ENCODE results near the gene MORN1. TPM values are rescaled to one million over a fixed set of nuclear protein-coding genes. Genes with fewer than 3 reads are reported as not detected.

Gene MORN1
- total and polyA plus RNA-seq, 4 donors, result 5.2 to 23.9 (median 13.9) TPM

DNA sequence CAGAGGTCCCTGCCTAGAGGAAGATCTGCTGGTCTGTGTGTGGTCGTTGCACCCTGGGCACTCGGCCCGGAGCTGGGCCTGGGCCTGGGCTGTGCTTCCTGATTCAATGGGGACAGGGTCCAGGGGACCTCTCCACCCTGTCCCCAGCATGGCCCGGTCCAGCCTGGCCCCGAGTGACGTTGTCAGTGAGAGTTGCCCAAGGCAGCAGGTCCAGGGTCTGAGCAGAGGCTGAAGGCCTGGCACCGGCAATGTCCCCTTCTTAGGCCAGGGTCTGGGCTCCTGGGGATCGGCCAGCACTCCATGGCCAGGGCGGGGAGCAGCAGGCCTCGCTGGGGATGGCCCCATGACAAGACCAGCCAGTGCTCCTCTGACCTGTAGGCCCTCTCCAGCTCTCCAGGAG lies 36.6 kb upstream of the MORN1 start:
- H3K36me3 ChIP-seq (ENCODE audit: control insufficient read depth in 4 of 4, insufficient read depth in 4 of 4, low read length in 4 of 4), result no peaks in the 10 kb centered on the region
- TF ChIP-seq, protein P1, sequence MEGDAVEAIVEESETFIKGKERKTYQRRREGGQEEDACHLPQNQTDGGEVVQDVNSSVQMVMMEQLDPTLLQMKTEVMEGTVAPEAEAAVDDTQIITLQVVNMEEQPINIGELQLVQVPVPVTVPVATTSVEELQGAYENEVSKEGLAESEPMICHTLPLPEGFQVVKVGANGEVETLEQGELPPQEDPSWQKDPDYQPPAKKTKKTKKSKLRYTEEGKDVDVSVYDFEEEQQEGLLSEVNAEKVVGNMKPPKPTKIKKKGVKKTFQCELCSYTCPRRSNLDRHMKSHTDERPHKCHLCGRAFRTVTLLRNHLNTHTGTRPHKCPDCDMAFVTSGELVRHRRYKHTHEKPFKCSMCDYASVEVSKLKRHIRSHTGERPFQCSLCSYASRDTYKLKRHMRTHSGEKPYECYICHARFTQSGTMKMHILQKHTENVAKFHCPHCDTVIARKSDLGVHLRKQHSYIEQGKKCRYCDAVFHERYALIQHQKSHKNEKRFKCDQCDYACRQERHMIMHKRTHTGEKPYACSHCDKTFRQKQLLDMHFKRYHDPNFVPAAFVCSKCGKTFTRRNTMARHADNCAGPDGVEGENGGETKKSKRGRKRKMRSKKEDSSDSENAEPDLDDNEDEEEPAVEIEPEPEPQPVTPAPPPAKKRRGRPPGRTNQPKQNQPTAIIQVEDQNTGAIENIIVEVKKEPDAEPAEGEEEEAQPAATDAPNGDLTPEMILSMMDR (IDR thresholded peaks at IDR 0.05; ENCODE audit: control extremely low read depth, extremely low read depth), result no peak
- H3K9ac ChIP-seq (ENCODE audit: insufficient read depth in 1 of 2, low read length in 2 of 2), result no peak overlapping the region
- 77 to 85% methylated on average over 10 of the region's 10 CpGs for WGBS, 2 donors
- DNase-seq (no peak), ATAC-seq (ENCODE audit: insufficient read depth, low FRiP score) (no peak)
- no peak overlapping the region for H3K4me3 ChIP-seq
- H3K9me3 ChIP-seq (ENCODE audit: control insufficient read depth in 4 of 4, insufficient read depth in 3 of 4, low read length in 3 of 4), result peaks cover 0 to 17% (median 2%) of the 10 kb centered on the region in 4 donors
- H3K27me3 ChIP-seq (ENCODE audit: control insufficient read depth in 3 of 3, insufficient read depth in 3 of 3, low read length in 2 of 3), result peaks cover 0 to 4% (median 0%) of the 10 kb centered on the region in 3 donors
- H3K4me1 ChIP-seq (ENCODE audit: control insufficient read depth in 5 of 5, insufficient read depth in 5 of 5, low read length in 5 of 5), result peaks cover 0 to 25% (median 0%) of the 10 kb centered on the region in 5 donors
- H3K27ac ChIP-seq (ENCODE audit: low read depth in 1 of 2, low read length in 1 of 2), result no peak overlapping the region

DNA sequence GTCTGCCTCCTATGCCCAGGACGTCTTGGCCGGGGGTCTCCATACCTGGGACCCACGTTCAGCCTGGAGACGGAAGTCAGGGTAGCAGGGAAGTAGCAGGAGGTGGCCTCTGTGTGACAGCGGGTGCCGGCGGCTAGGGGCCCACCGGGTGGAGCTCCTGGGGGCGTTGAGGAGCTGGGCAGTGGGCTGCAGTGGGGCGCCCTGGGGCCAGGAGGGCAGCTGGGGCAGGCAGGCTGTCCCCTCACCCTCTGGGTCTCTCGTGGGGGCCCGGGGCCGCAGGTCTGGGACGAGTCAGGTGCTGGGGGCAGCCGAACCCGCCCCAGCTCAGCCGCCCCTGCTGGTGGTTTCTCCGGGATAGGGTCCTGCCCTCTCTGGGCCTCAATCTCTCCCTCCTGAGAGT lies 35.7 kb upstream of the MORN1 start:
- H3K27ac ChIP-seq (ENCODE audit: low read depth in 1 of 2, low read length in 1 of 2), result no peak overlapping the region
- TF ChIP-seq, protein P1 (IDR thresholded peaks at IDR 0.05; ENCODE audit: control extremely low read depth, extremely low read depth), result no peak
- H3K4me1 ChIP-seq (ENCODE audit: control insufficient read depth in 5 of 5, insufficient read depth in 5 of 5, low read length in 5 of 5), result peaks cover 0 to 25% (median 0%) of the 10 kb centered on the region in 5 donors
- H3K9me3 ChIP-seq (ENCODE audit: control insufficient read depth in 4 of 4, insufficient read depth in 3 of 4, low read length in 3 of 4), result peaks cover 0 to 17% (median 2%) of the 10 kb centered on the region in 4 donors
- H3K36me3 ChIP-seq (ENCODE audit: control insufficient read depth in 4 of 4, insufficient read depth in 4 of 4, low read length in 4 of 4), result no peaks in the 10 kb centered on the region
- DNase-seq (no peak), ATAC-seq (ENCODE audit: insufficient read depth, low FRiP score) (no peak)
- H3K9ac ChIP-seq (ENCODE audit: insufficient read depth in 1 of 2, low read length in 2 of 2), result no peak overlapping the region
- peaks cover 0 to 3% (median 0%) of the 10 kb centered on the region in 3 donors for H3K27me3 ChIP-seq (ENCODE audit: control insufficient read depth in 3 of 3, insufficient read depth in 3 of 3, low read length in 2 of 3)
- 80 to 94% methylated on average over 12 to 18 of the region's 18 CpGs for WGBS, 2 donors
- H3K4me3 ChIP-seq, result no peak overlapping the region

DNA sequence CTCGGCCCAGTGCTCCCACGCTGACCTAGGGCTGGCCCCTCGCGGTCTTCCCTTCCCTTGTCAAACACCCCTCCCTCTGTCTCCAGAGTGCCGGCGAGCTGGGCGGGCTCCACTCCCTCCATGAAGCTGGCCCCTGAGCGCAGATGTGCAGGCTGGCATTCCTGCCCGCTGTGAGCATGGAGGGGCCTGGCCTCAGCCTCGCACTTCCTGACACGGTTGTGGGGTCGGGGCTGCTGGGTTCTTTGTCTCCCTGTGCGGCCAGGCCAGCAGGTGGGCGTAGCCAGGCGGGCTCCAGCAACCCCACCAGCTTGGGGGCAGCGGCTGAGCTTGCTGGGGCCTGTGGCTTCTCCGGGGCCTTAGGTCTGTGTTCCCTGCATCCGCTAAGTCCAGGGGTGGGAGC lies 35.2 kb upstream of the MORN1 start:
- Histone ChIP-seq H3K9ac (ENCODE audit: insufficient read depth in 1 of 2, low read length in 2 of 2) (no peak overlapping the region), H3K27ac (ENCODE audit: low read depth in 1 of 2, low read length in 1 of 2) (no peak overlapping the region), H3K4me3 (no peak overlapping the region), H3K27me3 (ENCODE audit: control insufficient read depth in 3 of 3, insufficient read depth in 3 of 3, low read length in 2 of 3) (peaks cover 0 to 3% (median 0%) of the 10 kb centered on the region in 3 donors), H3K9me3 (ENCODE audit: control insufficient read depth in 4 of 4, insufficient read depth in 3 of 4, low read length in 3 of 4) (peaks cover 0 to 17% (median 2%) of the 10 kb centered on the region in 4 donors), H3K36me3 (ENCODE audit: control insufficient read depth in 4 of 4, insufficient read depth in 4 of 4, low read length in 4 of 4) (no peaks in the 10 kb centered on the region), H3K4me1 (ENCODE audit: control insufficient read depth in 5 of 5, insufficient read depth in 5 of 5, low read length in 5 of 5) (peaks cover 0 to 21% (median 0%) of the 10 kb centered on the region in 5 donors)
- DNase-seq, result no peak
- ATAC-seq (ENCODE audit: insufficient read depth, low FRiP score), result no peak
- 68 to 80% methylated on average over 17 to 18 of the region's 18 CpGs for WGBS, 2 donors
- TF ChIP-seq, protein P1 (IDR thresholded peaks at IDR 0.05; ENCODE audit: control extremely low read depth, extremely low read depth), result no peak

DNA sequence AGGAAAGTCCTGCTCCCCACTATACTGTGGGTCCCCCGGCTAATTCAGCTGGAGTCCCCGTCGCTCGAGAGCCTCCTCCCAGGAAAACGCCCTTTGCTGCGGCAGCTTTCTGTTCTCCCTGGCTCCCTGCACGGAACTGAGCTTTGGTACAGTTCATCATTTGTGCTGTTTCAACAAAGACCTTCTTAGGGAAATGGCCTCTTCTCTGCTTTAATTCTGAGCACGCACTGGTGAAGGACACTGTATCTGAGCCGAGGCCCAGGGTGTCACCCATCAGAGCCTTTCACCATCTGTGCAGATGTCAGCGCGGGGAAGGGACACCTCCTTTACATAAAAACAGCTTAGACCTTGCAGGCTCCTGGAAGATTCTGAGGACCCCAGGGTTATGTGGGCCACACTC lies 34.5 kb upstream of the MORN1 start:
- TF ChIP-seq, protein P1 (IDR thresholded peaks at IDR 0.05; ENCODE audit: control extremely low read depth, extremely low read depth), result no peak
- Histone ChIP-seq H3K9ac (ENCODE audit: insufficient read depth in 1 of 2, low read length in 2 of 2) (no peak overlapping the region), H3K4me3 (no peak overlapping the region), H3K27ac (ENCODE audit: low read depth in 1 of 2, low read length in 1 of 2) (no peak overlapping the region), H3K4me1 (ENCODE audit: control insufficient read depth in 5 of 5, insufficient read depth in 5 of 5, low read length in 5 of 5) (peaks cover 0 to 14% (median 0%) of the 10 kb centered on the region in 5 donors), H3K36me3 (ENCODE audit: control insufficient read depth in 4 of 4, insufficient read depth in 4 of 4, low read length in 4 of 4) (no peaks in the 10 kb centered on the region), H3K9me3 (ENCODE audit: control insufficient read depth in 4 of 4, insufficient read depth in 3 of 4, low read length in 3 of 4) (peaks cover 0 to 17% (median 2%) of the 10 kb centered on the region in 4 donors), H3K27me3 (ENCODE audit: control insufficient read depth in 3 of 3, insufficient read depth in 3 of 3, low read length in 2 of 3) (peaks cover 0 to 3% (median 0%) of the 10 kb centered on the region in 3 donors)
- DNase-seq, result no peak
- 68 to 89% methylated on average over 11 of the region's 11 CpGs for WGBS, 2 donors
- ATAC-seq (ENCODE audit: insufficient read depth, low FRiP score), result no peak
